Stimulated activated CD4-positive, alpha-beta T cell treated with anti-CD3 and anti-CD28 coated beads, Interleukin-15, amount 100 ng/mL, for 1 hour (primary cell): Measurements from ENCODE around the gene PAOX.
"Not testable (repeated sequence)": the region's sequence is repeated elsewhere in the genome, so short reads cannot be mapped to it uniquely, and the experiment has no call there.

ENCODE experiments used
- DNase-seq, 2 donors: peaks; one replicate each; pipeline ENCODE4 v3.0.0-alpha.2; 2020; ENCODE audit warnings: low read depth in 1 of 2, low spot score in 1 of 2

The PAOX gene

DNA sequence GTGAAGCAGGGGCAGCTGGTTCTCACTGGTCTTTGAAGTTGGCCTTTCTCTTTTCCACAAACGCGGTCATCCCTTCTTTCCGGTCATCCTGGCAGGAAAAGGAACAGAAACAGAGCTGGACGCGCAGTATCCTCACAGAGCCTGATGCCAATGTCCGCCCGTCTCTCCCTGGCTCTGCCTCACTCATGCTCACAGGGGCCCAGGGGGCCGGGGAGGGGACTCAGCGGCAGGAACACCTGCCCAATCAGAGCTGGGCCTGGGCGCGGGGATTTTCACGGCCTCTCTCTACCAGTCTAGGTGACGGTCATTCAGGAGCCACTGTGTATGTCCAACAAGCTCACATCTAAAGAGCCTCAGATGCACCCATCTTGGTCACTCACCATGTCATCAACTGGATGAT is 16.2 kb upstream of the PAOX start:
- no peak for DNase-seq

GRCh38 chr10:133364645-133365431 is 14.2 kb upstream of the PAOX start:
- DNase-seq, result no peak

DNA sequence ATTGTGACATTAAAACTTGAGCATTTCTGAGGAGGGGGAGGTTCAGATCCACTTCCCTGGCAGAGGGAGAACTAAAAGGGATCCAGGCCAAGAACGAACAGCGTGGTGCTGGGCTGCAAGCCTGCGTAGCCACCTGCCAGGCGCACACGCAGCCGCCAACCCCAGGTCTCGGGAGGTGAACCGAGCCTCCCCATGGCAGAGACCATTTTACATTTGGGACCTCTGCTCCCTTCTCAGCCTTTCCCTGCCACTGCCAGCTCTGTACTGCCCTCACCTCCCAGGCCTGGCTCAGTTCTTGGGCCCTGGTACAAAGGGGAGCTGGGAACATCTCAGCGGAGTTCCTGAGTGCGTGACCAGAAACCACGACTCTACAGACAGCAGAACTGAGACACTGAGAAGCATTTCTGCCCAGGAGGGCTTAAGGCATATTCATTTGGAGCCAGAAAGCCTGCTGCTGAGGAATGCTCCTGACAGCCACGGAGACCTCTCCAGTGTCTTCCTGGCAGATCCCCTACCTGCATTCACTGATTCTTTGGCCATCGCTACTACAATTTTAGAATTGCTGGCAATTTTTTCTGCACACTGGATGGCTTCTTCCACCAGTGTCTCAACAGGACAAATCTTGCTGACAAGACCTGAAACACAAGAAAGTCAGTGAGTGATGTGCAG is 13.5 kb upstream of the PAOX start:
- no peak for DNase-seq

DNA sequence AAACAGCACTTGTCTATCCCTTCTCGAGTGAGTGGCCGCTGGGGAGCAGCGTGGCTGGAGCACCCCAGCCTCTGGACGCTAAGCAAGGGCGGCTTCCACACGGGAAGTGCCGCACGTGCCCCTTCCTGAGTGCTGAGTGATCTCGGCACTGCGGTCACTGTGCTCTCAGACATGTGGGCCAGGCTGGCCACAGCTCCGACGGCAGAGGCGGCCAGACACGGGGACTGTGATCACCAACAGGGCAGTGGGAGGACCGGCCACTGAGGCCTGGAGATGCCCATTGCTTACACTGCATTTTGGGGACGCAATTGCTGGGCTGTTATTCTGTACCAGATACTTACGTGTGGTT is 13.0 kb upstream of the PAOX start:
- no peak for DNase-seq

DNA sequence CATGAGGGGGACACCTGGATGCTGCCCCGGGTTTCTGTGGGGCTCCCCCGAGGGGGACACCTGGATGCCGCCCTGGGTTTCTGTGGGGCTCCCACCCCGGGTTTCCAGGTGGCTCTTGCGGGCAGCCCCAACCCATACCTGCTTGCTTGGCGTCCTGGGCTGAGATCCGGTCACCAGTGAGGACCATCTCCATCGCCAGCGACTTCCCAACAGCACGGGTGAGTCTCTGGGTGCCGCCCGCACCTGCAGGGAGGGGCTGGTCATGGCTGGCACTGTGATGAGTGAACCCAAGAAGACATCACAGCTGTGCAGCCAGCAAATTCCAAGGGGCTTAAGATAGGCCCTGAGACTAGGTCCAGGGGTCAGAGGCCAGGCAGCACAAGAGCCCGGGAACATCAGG is 12.3 kb upstream of the PAOX start:
- DNase-seq, result no peak

- DNase-seq, result not testable (repeated sequence)
Measured at GRCh38 chr10:133367461-133367860, 11.6 kb upstream of the PAOX start.

DNA sequence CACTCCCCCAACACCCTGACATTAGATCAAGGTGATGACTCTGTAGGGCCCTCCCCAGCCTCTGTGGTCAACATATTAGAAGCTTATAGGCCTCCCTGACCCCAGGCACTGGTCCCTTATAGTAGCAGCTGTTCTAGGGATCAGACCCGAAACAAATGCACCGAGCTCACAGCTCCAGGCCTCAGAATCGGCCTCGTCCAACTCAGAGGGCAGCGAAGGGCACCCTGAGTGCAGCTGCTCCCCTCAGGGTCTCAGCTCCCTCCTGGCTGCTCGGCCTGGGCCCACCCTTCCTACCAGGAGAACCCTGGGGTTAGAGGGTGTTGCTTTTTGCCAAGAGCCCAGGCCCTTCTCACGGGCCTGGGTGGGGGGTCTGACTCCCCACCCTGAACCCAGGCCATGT is 10.9 kb upstream of the PAOX start:
- no peak for DNase-seq

DNA sequence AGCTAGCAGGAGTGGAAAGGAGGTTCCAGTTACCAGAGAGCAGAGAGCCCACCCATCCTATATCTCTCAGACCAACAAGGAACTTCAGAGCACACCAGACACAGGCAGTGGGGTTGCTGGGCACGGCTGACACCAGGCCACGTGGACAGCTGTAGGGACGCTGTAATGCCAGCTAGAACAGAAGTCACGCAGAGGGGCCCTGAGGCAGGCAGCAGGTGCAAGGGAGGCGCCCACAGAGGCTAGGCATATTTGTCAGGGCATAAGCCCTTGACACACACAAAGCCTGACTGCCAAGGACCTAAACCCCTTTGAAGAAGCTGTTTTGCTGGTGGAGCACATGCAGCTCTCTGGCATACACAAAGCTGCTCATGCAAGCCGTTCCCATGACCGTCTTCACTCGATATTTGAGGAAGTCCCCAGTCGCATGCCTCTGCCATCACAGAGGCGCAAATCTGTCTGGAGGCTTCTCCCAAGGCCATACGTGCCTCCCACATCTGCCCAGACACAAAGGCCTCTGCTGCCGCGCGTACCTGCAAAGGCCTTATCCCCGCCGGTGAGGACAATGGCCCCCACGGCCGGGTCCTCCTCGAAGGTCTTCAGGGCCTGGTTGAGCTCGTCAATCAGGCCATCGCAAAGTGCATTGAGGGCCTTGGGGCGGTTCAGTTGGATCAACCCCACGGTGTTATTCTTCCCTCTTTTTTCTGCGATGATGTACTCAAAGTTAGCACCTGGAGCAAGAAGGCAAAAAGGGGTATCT is 8.9 kb upstream of the PAOX start:
- no peak for DNase-seq

- no peak for DNase-seq
Measured at GRCh38 chr10:133372507-133372906, 6.6 kb upstream of the PAOX start.

GRCh38 chr10:133373174-133374090 is 5.6 kb upstream of the PAOX start, which contains the start of gene ECHS1:
Gene ECHS1, minus strand, starts transcription at chr10:133373354. Its CDS starts 21 bp downstream, at chr10:133373333.
- DNase-seq, result peak; percentile 88 to 93

DNA sequence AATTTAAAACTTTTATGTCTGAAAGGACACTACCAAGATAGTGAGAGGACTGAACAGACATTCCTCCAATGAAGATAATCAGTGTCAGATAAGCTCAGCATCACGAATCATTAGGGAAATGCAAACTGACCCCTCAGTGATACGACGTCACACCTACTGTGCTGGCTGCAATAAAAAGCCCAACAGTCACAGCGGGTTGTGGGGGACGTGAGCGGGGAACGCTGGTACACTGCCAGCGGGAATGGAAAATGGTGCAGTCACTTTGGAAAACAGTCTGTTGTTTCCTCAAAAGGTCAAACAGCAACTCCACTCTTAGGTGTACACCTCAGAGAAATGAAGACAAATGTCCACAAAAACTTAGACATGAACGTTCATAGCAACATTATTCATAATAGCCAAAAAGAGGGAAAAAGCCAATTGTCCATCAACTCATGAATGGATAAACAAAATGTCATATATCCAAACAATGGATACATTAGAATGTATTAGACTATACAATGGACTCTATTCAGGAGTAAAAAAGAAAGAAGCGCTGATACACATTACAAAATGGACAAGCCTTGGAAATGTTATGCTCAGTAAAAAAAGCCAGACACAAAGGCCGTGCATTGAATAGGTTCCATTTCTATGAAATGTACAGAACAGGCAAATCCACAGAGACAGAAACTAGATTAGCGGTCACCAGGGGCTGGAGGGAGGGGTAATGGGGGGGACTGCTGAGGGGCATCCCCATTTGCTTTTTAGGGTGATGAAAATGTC is 3.5 kb upstream of the PAOX start:
- no peak for DNase-seq

- DNase-seq, result not testable (repeated sequence)
Measured at GRCh38 chr10:133376183-133376582, 2.9 kb upstream of the PAOX start.

DNA sequence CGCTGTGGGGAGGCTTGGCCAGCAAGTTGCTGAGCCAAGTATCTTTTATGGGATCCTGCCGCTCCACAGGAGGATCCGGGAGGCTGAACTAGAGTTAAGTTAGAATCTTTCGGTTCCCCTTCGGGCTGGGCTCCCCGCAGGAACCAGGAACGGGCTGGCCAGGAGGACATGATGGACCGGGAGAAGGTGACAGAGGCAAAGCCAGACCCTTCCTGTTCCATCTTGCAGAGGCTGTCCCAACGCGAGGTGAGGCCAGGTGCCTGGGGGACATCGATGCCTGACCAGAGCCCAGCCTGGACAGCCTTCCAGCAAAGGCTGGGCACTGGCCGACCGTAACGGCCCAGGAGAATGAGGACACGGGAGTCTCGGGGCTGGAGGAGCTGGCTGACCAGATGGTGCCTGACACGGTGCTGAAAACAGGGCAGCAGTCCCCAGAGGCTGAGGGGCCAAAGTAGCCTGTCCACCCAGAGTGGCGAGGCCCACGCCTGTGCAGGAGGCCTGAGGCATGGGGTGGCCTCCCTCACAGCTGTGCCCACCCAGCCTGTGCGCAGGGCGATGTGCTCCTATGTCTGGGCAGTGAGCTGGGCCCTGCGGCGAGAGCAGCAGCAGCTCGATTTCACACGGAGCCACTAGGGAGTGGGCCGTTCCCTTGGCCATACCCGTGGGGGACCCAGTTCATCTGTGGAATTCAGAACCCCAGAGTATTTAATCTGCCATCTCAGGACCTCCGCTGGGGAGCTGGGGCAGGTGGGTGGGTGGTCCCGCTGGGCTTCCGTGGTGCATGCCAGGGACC is 1.8 kb upstream of the PAOX start:
- no peak for DNase-seq

DNA sequence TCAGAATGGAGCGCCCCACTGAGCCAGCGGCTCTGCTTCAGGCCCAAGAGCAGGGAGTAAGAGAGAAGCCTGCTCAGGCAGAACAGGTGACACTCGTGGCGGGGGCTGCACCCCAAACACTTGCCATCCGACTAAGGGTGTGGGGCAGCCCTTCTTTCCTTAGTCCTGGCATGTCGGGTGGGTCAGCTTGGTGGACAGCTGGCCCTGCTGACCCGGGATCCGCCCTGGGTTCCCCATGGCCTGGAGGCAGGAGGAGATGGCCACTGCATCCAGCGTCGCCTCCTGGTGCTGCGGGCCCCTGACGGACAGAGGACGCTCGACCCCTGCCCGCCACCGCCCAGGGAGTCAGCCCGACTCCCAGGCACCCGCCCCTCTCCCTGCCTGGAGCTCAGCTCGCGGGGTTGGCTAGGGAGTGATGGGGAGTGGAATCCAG is 1.2 kb upstream of the PAOX start:
- no peak for DNase-seq

DNA sequence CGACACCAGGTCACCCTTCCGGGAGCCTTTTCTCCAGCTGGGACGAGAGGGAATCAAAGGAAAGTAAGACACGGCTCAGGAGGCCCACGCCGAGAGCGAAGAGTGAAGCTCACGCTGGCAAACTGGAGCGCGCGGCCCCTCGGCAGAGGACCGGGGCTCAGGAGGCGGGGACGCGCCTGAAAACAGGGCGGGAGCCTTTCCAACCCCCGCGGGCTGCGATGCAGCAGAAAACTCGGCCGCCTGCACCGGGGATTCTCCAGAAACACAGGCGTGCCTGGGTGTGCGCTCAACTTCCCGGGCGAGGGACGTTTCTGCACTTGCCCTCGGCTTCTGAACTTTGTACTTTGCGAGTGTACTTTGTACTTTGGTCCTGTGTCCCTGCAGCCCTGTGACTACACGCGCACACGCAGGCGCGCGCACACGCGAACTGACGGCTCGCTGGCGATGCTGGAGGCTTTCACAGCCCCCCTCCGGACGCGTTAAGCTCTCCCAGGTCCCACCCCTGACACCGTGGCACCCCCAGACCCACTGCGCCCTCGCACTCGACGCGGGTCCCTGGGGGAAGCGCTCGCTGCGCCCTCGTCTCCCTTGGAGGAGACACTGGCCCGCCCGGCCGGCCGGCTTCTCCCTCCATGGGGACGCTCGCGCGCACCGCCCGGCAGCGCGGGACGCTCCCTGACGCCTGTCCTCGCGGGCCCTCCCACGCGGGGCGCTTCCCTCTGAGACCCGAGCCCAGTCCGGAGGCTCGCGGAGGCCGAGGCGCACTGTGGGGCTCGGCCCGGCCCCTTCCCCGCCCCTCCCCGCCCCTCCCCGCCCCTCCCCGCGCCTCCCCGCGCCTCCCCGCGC is 588 bp upstream of the PAOX start:
- DNase-seq, result peak in 1 of 2 donors; percentile 35

GRCh38 chr10:133379801-133380666 is 972 bp downstream of the PAOX start:
- DNase-seq, result no peak

GRCh38 chr10:133381036-133381435 is 2.0 kb downstream of the PAOX start:
- no peak for DNase-seq

DNA sequence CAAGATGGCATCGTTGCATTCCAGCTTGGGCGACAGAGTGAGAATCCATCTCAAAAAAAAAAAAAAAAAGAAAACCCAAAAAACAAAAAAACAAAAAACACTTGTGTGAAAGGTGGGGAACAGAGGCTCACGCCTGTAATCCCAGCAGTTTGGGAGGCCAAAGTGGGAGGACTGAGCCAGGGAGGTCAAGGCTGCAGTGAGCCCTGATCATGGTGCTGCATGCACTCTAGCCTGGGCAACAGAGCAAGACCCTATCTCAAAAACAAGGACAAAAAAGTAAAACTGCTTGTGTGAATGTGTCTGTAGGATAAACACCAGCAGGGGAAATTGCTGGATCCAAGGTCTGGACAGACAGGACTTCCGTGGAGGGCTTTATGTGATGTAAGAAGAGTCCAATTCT is 4.5 kb downstream of the PAOX start:
- DNase-seq, result no peak
